HG02981 (cell line): ENCODE measurements around the gene ALDH16A1.
"Not testable (repeated sequence)": the region's sequence is repeated elsewhere in the genome, so short reads cannot be mapped to it uniquely, and the experiment has no call there.

Experiments
- ATAC-seq: cut with Tn5 transposase; IDR thresholded peaks from one replicate; pipeline ENCODE4 v1.9.1; 2021; ENCODE audit warnings: mild to moderate bottlenecking, moderate library complexity; ENCODE audit not compliant: unreplicated experiment

Gene ALDH16A1

DNA sequence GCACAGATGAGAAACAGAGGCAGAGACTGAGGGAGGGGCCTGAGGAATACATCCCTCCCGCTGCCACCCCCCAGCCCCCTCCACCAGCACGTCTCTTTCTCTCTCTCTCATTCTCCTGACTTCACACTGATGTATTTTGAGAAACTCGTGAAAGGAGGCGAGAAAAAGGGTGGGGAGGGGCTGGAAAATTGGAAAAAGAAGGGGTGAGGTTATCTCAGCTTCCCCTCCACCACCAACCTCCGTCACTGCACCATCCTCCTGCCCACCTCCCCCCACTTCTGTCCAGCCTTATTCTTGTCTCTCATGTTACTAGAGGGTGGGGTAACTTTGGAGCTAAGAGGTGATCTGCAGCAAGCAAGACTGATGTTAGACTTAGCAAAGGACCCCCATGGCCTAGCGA is 13.2 kb upstream of the ALDH16A1 start:
- ATAC-seq: no peak

- no peak for ATAC-seq
These were observed 12.4 kb upstream of the ALDH16A1 start for GRCh38 chr19:49440439-49441209.

DNA sequence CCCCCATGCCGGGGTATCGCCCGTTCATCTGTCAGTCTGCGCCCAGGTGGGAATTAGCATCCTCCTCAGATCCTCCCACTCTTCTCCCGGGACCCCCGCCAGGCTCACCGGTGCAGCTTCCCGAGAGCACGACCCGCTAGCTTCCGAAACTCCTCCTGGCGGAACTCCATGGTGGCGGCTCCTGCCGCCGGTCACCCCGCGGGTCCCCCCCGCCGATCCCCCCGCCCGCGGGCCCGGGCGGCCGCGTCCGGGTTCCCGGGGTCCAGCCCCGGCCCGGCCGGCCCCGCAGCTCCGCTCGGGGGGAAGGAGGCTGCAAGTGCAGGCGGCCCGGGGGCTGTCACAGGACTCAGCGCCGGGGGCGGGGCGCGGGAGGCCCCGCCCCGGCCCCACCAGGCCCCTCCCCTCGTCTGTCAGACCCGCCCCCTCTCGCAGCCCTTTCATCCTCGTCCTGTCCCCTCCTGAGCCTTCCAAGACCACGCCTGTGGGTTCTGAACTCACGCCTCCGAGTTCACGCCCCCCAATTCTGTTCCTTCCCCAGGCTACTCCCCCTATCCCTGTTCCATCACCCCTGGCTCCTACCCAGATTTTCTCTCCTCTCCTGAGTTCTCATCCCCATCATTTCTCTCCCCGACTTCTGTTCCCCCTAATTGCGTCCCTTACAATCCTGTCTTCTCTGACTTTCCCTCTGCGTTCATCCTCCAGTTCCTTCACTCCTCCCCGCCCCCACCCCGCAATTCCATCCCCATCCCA is 11.6 kb upstream of the ALDH16A1 start, which contains the start of gene SLC17A7:
Gene SLC17A7 (minus strand): TSS at position 318 of the 750 bp plus-strand sequence. CDS start 148 bp downstream, at position 170.
- ATAC-seq: no peak

DNA sequence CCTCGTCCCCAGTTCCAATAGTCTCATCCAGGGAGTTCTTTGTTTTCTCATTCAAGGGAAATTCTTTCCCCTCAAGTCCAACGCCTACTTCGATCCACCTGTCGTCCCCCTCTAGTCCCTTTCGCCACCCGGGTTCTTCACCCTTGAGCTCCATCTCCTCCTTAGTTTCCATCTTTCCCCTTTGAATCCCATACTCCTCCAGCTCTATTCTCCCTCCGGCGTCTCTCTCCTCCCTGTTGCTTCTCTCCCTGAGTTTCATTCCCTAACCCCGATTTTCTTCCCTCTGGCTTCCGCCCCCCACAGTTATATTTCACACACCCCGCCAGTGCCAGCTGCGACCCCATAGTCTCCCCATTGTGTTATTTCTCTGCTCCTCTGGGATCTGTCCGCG is 11.1 kb upstream of the ALDH16A1 start:
- ATAC-seq: no peak

GRCh38 chr19:49442354-49442753 is 10.7 kb upstream of the ALDH16A1 start:
- no peak for ATAC-seq

DNA sequence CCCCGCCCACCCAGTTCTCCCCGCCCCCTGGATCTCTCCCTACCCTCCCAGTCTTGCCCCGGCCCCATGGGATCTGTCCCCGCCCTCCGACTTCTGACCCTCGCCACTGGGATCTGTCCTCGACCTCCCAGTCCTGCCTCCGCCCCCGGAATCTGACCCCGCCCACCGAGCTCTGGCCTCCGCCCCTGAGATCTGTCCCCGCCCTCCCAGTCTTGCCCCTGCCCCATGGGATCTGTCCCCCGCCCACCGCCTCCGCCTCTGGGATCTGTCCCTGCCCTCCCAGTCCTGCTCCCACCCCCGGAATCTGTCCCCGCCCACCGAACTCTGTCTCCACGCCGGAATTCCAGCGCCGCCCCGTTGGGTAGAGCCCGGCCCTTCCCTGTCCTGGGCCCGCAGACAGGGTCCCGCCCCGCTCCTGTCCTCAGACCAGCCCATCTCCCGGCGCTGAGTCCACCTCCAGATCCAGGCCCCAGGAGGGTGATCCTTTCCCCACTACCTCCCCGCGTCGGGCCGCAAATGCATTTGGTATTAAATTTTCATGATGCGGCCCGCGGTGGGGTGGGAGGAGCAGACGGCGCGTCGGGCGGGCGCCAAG is 10.2 kb upstream of the ALDH16A1 start:
- peak; percentile 8 for ATAC-seq

DNA sequence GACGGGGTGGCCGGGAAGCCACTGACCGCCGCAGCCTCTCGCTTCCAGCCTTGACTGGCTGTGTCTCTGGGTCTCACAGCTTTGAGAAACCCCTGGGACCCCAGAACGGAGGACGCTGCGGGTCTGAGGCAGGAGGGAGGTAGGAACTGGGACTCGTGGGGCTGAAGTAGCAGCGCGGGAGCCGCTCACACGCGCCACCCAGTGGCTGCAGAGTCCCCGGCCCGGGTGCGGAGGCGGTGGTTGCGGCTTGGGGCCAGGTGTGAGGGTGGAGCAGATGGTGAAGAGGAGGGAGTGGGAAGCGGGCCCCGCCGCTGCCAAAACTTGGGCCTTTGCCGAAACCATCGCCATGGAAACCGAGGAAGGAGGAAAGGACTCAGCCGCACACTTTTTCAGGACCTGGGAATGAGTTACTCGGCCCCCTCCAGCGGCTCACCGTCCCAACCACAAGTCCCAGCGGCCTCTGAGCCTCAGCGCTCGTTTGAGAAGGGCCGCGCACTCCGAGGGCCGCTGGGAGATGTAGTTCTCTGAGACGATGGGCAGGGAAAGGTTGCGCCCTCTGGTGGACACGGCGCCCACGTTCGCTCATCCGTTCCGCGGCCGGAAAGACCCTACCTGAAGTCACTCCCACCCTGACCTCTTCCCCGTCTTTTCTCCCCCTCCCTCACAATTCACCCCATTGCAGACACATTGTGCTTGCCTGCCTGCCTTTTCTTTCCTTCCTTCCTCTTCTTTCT is 9.5 kb upstream of the ALDH16A1 start:
- ATAC-seq: peak; percentile 65

DNA sequence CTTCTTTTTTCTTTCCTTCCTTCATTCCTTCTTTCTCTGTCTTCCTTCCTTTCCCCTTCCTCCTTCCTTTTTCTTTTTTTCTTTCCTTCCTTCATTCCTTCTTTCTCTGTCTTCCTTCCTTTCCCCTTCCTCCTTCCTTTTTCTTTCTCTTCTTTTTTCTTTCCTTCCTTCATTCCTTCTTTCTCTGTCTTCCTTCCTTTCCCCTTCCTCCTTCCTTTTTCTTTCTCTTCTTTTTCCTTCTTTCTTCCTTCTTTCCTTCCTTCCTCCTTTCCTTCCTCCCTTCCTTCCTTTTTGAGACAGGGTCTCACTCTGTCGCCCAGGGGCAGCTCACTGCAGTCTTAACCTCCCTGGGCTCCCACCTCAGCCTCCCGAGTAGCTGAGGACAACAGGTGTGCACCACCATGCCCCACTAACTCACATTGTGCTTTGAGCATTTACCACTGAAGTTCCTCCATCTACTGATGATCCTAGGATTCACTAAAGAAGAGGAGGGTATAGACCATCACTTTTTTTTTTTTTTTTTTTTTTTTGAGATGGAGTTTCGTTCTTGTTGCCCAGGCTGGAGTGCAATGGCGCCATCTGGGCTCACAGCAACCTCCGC is 8.8 kb upstream of the ALDH16A1 start:
- not testable (repeated sequence) for ATAC-seq

GRCh38 chr19:49445997-49446396 is 7.0 kb upstream of the ALDH16A1 start:
- no peak for ATAC-seq

DNA sequence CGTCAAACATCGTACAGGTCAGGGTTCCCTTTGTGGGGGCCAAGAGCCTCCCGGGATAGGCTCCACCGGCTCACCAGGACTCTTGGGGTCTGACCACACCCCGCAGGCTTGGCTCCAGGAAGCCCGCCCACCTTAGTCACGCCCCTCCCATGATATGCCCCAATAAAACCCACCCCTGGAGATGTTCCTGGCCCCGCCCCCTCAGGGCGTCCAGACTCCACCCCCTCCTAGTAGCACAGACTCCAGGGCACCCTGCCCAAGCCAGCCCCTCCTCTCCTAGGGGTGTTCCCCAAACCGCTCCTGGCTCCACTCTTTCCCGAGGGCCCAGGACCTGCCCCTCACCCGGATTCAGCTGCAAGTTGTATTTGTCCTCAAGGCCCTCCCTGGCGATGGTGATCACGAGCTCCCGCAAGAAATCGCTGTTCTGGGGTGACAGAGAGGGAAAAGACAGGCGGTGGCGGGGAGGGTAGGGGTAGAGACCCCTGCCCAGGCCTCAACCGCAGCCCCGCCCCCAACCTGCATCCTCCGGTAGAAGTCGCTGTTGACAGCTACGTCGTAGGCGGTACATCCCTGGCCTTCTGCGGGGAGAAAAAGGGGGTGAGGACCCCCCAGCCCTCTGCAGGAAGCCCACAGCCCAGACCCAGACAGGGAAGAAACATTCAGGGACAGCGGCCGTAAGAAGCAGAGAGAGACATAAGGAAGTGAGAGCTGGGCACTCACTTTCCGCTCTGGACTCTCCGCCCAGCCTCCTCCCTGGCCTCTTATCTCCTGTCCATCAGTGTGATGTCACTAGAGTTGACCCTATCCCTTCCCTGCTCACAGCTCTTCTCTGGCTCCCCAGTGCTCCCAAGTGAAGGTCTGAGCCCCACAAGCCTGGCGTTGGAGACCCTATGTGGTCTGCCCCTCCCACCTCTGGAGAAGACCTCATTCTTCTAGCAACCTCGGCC is 5.3 kb upstream of the ALDH16A1 start:
- ATAC-seq: no peak

DNA sequence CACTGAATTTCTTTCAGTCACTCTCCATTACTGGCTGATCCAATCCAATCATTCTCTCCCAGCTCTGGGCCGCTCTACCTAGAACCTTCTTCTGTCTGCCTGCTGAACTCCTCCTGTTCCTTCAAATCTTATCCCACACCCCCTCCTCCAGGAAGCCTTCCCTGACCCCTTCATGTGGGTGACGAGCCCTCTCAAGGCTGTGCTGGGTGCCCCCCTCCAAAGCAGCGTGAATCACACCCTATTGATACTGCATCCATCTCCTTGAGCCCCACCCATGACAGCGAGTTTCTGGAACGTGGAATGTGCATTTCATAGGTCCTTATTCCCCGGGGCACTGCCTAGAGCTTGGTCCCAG is 4.6 kb upstream of the ALDH16A1 start:
- ATAC-seq: no peak

- no peak for ATAC-seq
These were observed 2.6 kb upstream of the ALDH16A1 start for GRCh38 chr19:49450405-49450804.

GRCh38 chr19:49451430-49452181 is 1.4 kb upstream of the ALDH16A1 start, which contains the start of gene PIH1D1:
PIH1D1 (minus strand) TSS chr19:49451814; CDS start chr19:49451574, 240 bp downstream.
- peak; percentile 59 for ATAC-seq

DNA sequence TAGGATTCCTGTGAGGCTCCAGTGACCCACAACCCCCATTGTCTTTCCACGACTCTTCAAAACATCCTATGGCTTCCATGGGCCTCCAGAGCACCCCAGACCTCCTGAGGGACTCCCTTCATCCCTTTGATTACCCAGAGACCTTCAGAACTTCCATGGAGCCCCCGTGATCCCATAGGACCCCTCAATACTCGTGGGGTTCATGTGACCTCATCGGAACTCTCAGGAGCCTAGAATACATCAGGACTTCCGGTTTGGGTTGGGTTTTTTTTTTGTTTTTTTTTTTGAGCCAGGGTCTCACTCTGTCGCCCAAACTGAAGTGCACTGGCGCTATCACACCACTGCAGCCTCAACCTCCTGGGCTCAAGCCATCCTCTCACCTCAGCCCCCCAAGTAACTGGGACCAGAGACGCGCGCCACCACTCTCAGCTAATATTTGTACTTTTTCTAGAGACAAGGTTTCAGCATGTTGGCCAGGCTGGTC is 774 bp downstream of the ALDH16A1 start:
- ATAC-seq: no peak

- no peak for ATAC-seq
These were observed 2.7 kb downstream of the ALDH16A1 start for GRCh38 chr19:49455773-49456172.

DNA sequence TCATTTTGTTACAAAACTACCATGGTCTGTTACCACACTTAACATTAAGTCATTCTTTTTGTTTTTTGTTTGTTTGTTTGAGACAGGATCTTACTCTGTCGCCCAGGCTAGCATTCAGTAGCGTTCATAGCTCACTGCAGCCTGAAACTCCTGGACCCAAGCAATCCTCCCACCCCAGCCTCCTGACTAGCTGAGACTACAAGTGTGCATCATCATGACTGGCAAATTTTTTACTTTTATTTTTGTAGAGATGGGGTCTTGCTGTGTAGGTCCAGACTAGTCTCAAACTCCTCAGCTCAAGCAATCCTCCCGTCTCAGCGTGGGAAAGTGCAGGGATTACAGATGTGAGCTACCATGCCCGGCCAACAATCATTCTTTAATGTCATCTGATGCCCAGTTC is 3.3 kb downstream of the ALDH16A1 start:
- ATAC-seq: no peak

- ATAC-seq: no peak
These were observed 5.5 kb downstream of the ALDH16A1 start for GRCh38 chr19:49458567-49458903.

- no peak for ATAC-seq
These were observed 6.4 kb downstream of the ALDH16A1 start for GRCh38 chr19:49459388-49459787.

DNA sequence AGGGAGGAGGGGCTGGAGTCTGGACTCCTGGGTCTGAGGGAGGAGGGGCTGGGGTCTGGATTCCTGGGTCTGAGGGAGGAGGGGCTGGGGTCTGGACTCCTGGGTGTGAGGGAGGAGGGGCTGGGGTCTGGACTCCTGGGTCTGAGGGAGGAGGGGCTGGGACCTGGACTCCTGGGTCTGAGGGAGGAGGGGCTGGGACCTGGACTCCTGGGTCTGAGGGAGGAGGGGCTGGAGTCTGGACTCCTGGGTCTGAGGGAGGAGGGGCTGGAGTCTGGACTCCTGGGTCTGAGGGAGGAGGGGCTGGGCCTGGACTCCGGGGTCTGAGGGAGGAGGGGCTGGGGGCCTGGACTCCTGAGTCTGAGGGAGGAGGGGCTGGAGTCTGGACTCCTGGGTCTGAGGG is 8.1 kb downstream of the ALDH16A1 start:
- ATAC-seq: not testable (repeated sequence)
